ENCODE results near the gene SNX33. TPM values are rescaled to one million over a fixed set of nuclear protein-coding genes. Genes with fewer than 3 reads are reported as not detected.
"Not testable (repeated sequence)": the region's sequence is repeated elsewhere in the genome, so short reads cannot be mapped to it uniquely, and the experiment has no call there.

The SNX33 gene
- total RNA-seq, 2 donors from 2014 or later: 18.9 to 23.2 TPM

GRCh38 chr15:75704618-75705017, 56.9 kb downstream of the SNX33 start:
- H3K4me3 Mint-ChIP-seq: no peak overlapping the region
- peaks cover 6% of the 10 kb centered on the region for H3K27me3 Mint-ChIP-seq (ENCODE audit: insufficient read depth)
- no peaks in the 10 kb centered on the region for H3K27me3 ChIP-seq (ENCODE audit: control insufficient read depth, insufficient read depth, low read length, poor library complexity, severe bottlenecking)
- no peak for DNase-seq
- H3K4me3 ChIP-seq (ENCODE audit: low read length): no peak overlapping the region
- no peak for TF ChIP-seq CTCF (conservative IDR thresholded peaks at IDR 0.05)
- H3K27ac Mint-ChIP-seq: no peak overlapping the region
- H3K9ac ChIP-seq (ENCODE audit: extremely low read depth, low read length, poor library complexity, severe bottlenecking): no peak overlapping the region
- 93 to 100% methylated on average over 3 to 9 of the region's 9 CpGs for WGBS, 2 experiments (ENCODE audit: insufficient coverage in 1 of 2, insufficient read length in 1 of 2)
- no peaks in the 10 kb centered on the region for H3K9me3 Mint-ChIP-seq
- no peaks in the 10 kb centered on the region for H3K36me3 Mint-ChIP-seq (ENCODE audit: low read depth)
- H3K4me1 ChIP-seq (ENCODE audit: control insufficient read depth, insufficient read depth, low read length): no peaks in the 10 kb centered on the region
- H3K27ac ChIP-seq (ENCODE audit: low read depth, low read length): no peak overlapping the region
- no peaks in the 10 kb centered on the region for H3K4me1 Mint-ChIP-seq
- H3K36me3 ChIP-seq (ENCODE audit: control insufficient read depth, insufficient read depth, low read length): no peaks in the 10 kb centered on the region
- H3K9me3 ChIP-seq (ENCODE audit: control insufficient read depth, low read length): no peaks in the 10 kb centered on the region

- not testable (repeated sequence) for H3K4me1 ChIP-seq (ENCODE audit: control insufficient read depth, insufficient read depth, low read length); H3K27me3 Mint-ChIP-seq (ENCODE audit: insufficient read depth); H3K4me3 ChIP-seq (ENCODE audit: low read length); H3K9ac ChIP-seq (ENCODE audit: extremely low read depth, low read length, poor library complexity, severe bottlenecking); H3K4me3 Mint-ChIP-seq; H3K27ac ChIP-seq (ENCODE audit: low read depth, low read length); H3K9me3 ChIP-seq (ENCODE audit: control insufficient read depth, low read length); H3K36me3 Mint-ChIP-seq (ENCODE audit: low read depth); H3K36me3 ChIP-seq (ENCODE audit: control insufficient read depth, insufficient read depth, low read length); H3K27ac Mint-ChIP-seq; DNase-seq; H3K9me3 Mint-ChIP-seq; H3K27me3 ChIP-seq (ENCODE audit: control insufficient read depth, insufficient read depth, low read length, poor library complexity, severe bottlenecking); H3K4me1 Mint-ChIP-seq
- WGBS, 2 experiments (ENCODE audit: insufficient coverage in 1 of 2, insufficient read length in 1 of 2): 83 to 97% methylated on average over 3 to 5 of the region's 5 CpGs
Measured at GRCh38 chr15:75705375-75705774, 57.7 kb downstream of the SNX33 start.

- H3K9ac ChIP-seq (ENCODE audit: extremely low read depth, low read length, poor library complexity, severe bottlenecking): no peak overlapping the region
- no peaks in the 10 kb centered on the region for H3K27me3 ChIP-seq (ENCODE audit: control insufficient read depth, insufficient read depth, low read length, poor library complexity, severe bottlenecking)
- no peak overlapping the region for H3K4me3 ChIP-seq (ENCODE audit: low read length)
- Mint-ChIP-seq H3K27ac (no peak overlapping the region), H3K27me3 (ENCODE audit: insufficient read depth) (peaks cover 6% of the 10 kb centered on the region), H3K9me3 (no peaks in the 10 kb centered on the region), H3K36me3 (ENCODE audit: low read depth) (no peaks in the 10 kb centered on the region), H3K4me1 (no peaks in the 10 kb centered on the region), H3K4me3 (no peak overlapping the region)
- no peaks in the 10 kb centered on the region for H3K36me3 ChIP-seq (ENCODE audit: control insufficient read depth, insufficient read depth, low read length)
- no peaks in the 10 kb centered on the region for H3K9me3 ChIP-seq (ENCODE audit: control insufficient read depth, low read length)
- 89% methylated on average over 3 to 12 of the region's 14 CpGs for WGBS, 2 experiments (ENCODE audit: insufficient coverage in 1 of 2, insufficient read length in 1 of 2)
- no peak for TF ChIP-seq CTCF (conservative IDR thresholded peaks at IDR 0.05)
- no peaks in the 10 kb centered on the region for H3K4me1 ChIP-seq (ENCODE audit: control insufficient read depth, insufficient read depth, low read length)
- no peak overlapping the region for H3K27ac ChIP-seq (ENCODE audit: low read depth, low read length)
- no peak for DNase-seq
Measured at GRCh38 chr15:75705854-75706681, 58.4 kb downstream of the SNX33 start.

GRCh38 chr15:75706682-75706954, 58.9 kb downstream of the SNX33 start:
- 90 to 91% methylated on average over 2 of the region's 2 CpGs for WGBS, 2 experiments (ENCODE audit: insufficient coverage in 1 of 2, insufficient read length in 1 of 2)
- no peak overlapping the region for H3K27ac Mint-ChIP-seq

More at GRCh38 chr15:75706682-75706954, 58.9 kb downstream of the SNX33 start:
- Histone ChIP-seq H3K27me3 (ENCODE audit: control insufficient read depth, insufficient read depth, low read length, poor library complexity, severe bottlenecking) (no peaks in the 10 kb centered on the region), H3K27ac (ENCODE audit: low read depth, low read length) (no peak overlapping the region), H3K4me3 (ENCODE audit: low read length) (no peak overlapping the region), H3K36me3 (ENCODE audit: control insufficient read depth, insufficient read depth, low read length) (no peaks in the 10 kb centered on the region), H3K9ac (ENCODE audit: extremely low read depth, low read length, poor library complexity, severe bottlenecking) (no peak overlapping the region), H3K4me1 (ENCODE audit: control insufficient read depth, insufficient read depth, low read length) (no peaks in the 10 kb centered on the region), H3K9me3 (ENCODE audit: control insufficient read depth, low read length) (no peaks in the 10 kb centered on the region)
- TF ChIP-seq CTCF (conservative IDR thresholded peaks at IDR 0.05): no peak
- Mint-ChIP-seq H3K4me1 (no peaks in the 10 kb centered on the region), H3K36me3 (ENCODE audit: low read depth) (no peaks in the 10 kb centered on the region), H3K9me3 (no peaks in the 10 kb centered on the region), H3K4me3 (no peak overlapping the region), H3K27me3 (ENCODE audit: insufficient read depth) (peaks cover 7% of the 10 kb centered on the region)
- DNase-seq: no peak

All from endodermal cell (in vitro differentiated cells).